Mesenchymal stem cell (in vitro differentiated cells and primary cell): ENCODE measurements around the gene SWSAP1.

Experiments
- DNase-seq: peaks from one replicate; pipeline ENCODE4 v3.0.0-alpha.2; 2013
- H2AFZ ChIP-seq: one replicate; pipeline ENCODE4 v1.6.1; 2013; ENCODE audit warnings: low read depth, mild to moderate bottlenecking, control low read depth, inconsistent platforms, low read length, moderate library complexity
- H2AK5ac ChIP-seq: 2 replicates; pipeline ENCODE4 v1.6.1; 2013; ENCODE audit warnings: low read length, moderate library complexity, mild to moderate bottlenecking, inconsistent platforms; ENCODE audit not compliant: severe bottlenecking
- H2BK120ac ChIP-seq: one replicate; pipeline ENCODE4 v1.6.1; 2013; ENCODE audit warnings: low read depth, mild to moderate bottlenecking, inconsistent platforms, low read length, moderate library complexity
- H2BK12ac ChIP-seq, 2 experiments: one replicate each; pipeline ENCODE4 v1.6.1; 2013; ENCODE audit warnings: inconsistent platforms in 2 of 2, low read length in 2 of 2, mild to moderate bottlenecking in 2 of 2, moderate library complexity in 2 of 2, control low read depth in 1 of 2
- H2BK15ac ChIP-seq: one replicate; pipeline ENCODE4 v1.6.1; 2013; ENCODE audit warnings: mild to moderate bottlenecking, low read depth, inconsistent platforms; ENCODE audit not compliant: poor library complexity, severe bottlenecking
- H2BK5ac ChIP-seq: 2 replicates; pipeline ENCODE4 v1.6.1; 2013; ENCODE audit warnings: low read depth, mild to moderate bottlenecking, low read length, control low read depth, inconsistent platforms; ENCODE audit not compliant: poor library complexity, severe bottlenecking
- H3K14ac ChIP-seq, 2 experiments: one replicate each; pipeline ENCODE4 v1.6.1; 2013; ENCODE audit warnings: inconsistent platforms in 2 of 2, low read length in 2 of 2, control low read depth in 1 of 2, mild to moderate bottlenecking in 1 of 2, moderate library complexity in 1 of 2
- H3K18ac ChIP-seq, 2 experiments: one replicate each; pipeline ENCODE4 v1.6.1; 2013; ENCODE audit warnings: inconsistent platforms in 2 of 2, low read length in 2 of 2, control low read depth in 1 of 2, low read depth in 1 of 2, mild to moderate bottlenecking in 1 of 2
- H3K23ac ChIP-seq, 2 experiments: one replicate each; pipeline ENCODE4 v1.6.1; 2013; ENCODE audit warnings: inconsistent platforms in 2 of 2, low read length in 2 of 2, mild to moderate bottlenecking in 2 of 2, moderate library complexity in 2 of 2, control low read depth in 1 of 2
- H3K27ac ChIP-seq: 2 replicates; pipeline ENCODE4 v1.5.1; 2013; ENCODE audit warnings: mild to moderate bottlenecking, moderate library complexity, low read length, control low read depth, inconsistent platforms; ENCODE audit not compliant: poor library complexity, severe bottlenecking
- H3K27me3 ChIP-seq, 2 experiments: 2 replicates each; pipeline versions ENCODE4 v1.6.1 to v1.7.0; 2013; ENCODE audit warnings: low read length in 2 of 2, mild to moderate bottlenecking in 2 of 2, moderate library complexity in 2 of 2, control low read depth in 1 of 2, inconsistent platforms in 1 of 2; ENCODE audit not compliant: control insufficient read depth in 1 of 2, insufficient read depth in 1 of 2
- H3K36me3 ChIP-seq, 2 experiments: 2 replicates each; pipeline versions ENCODE4 v1.6.1 to v1.7.0; 2013; ENCODE audit warnings: low read length in 2 of 2, control low read depth in 1 of 2, inconsistent platforms in 1 of 2, low read depth in 1 of 2, mild to moderate bottlenecking in 1 of 2; ENCODE audit not compliant: insufficient read depth in 2 of 2, control insufficient read depth in 1 of 2
- H3K4ac ChIP-seq, 2 experiments: one replicate each; pipeline ENCODE4 v1.6.1; 2013; ENCODE audit warnings: inconsistent platforms in 2 of 2, low read length in 2 of 2, mild to moderate bottlenecking in 2 of 2, moderate library complexity in 2 of 2, control low read depth in 1 of 2, low read depth in 1 of 2
- H3K4me1 ChIP-seq: 2 replicates; pipeline ENCODE4 v1.6.1; 2013; ENCODE audit warnings: low read depth, low read length, control low read depth; ENCODE audit not compliant: control insufficient read depth, insufficient read depth
- H3K4me2 ChIP-seq: 2 replicates; pipeline ENCODE4 v1.6.1; 2013; ENCODE audit warnings: low read length, mild to moderate bottlenecking, inconsistent platforms; ENCODE audit not compliant: poor library complexity, severe bottlenecking
- H3K4me3 ChIP-seq, 2 experiments: 2 replicates each; pipeline versions ENCODE4 v1.5.1 to v1.7.0; 2013; ENCODE audit warnings: low read length in 2 of 2, mild to moderate bottlenecking in 2 of 2, control low read depth in 1 of 2, low read depth in 1 of 2; ENCODE audit not compliant: insufficient read depth in 1 of 2
- H3K79me1 ChIP-seq: replicated peaks from 2 replicates; pipeline ENCODE4 v1.6.1; 2013; ENCODE audit warnings: mild to moderate bottlenecking, control low read depth, low read length, inconsistent platforms; ENCODE audit not compliant: poor library complexity, severe bottlenecking
- H3K9ac ChIP-seq: 2 replicates; pipeline ENCODE4 v1.7.0; 2013; ENCODE audit warnings: mild to moderate bottlenecking, low read length, moderate library complexity
- H3K9me3 ChIP-seq: 2 replicates; pipeline ENCODE4 v1.7.0; 2013; ENCODE audit warnings: mild to moderate bottlenecking, low read length; ENCODE audit not compliant: control insufficient read depth
- H4K8ac ChIP-seq: one replicate; pipeline ENCODE4 v1.6.1; 2013; ENCODE audit warnings: inconsistent platforms, mild to moderate bottlenecking, low read length, moderate library complexity
- H4K91ac ChIP-seq: one replicate; pipeline ENCODE4 v1.6.1; 2013; ENCODE audit warnings: mild to moderate bottlenecking, low read length, inconsistent platforms
- WGBS: methylation state at CpG from one replicate; pipeline ENCODE4 v1.1.7; 2013; ENCODE audit warnings: mixed read lengths; 5-methylcytosine and 5-hydroxymethylcytosine counted together

The SWSAP1 gene

DNA sequence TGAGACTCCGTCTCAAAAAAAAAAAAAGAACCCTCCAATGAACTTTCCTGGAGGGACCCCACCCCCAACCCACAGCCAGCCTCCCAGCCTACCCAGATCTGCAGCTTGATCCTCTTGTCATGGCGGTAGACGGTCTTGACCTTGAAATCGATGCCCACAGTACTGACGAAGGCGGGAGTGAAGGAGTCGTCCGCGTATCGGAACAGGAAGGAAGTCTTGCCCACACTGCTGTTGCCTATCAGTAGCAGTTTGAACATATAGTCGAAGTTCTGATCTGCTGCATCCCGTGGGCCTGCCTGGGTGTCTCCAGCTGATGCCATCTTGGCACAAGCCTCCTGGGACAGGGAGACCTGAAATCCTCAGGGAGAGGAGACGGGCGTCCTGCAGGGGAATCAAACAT is 37.4 kb upstream of the SWSAP1 start:
- WGBS, result 97% methylated on average over 14 of the region's 14 CpGs

DNA sequence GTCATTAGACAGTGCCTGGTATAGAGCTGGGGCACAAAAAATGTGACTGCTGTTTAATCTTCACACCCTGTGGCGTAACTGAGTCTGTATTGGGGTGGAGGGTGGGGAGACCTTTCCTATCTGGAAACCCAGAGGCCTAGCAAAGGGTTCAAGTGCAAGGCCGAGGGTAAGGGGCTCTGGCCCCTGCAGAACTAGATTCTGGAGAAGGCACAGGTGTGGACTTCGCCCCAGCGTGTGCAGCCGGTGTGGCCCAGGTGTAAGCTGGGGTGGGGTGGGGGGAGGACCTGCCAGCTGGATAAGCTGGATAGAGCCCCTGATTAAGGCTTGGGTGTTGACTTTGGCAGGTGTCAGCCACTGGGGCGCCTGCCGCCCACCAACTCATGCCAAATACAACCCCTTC is 36.3 kb upstream of the SWSAP1 start:
- Histone ChIP-seq H2AK5ac (no peak overlapping the region), H3K36me3 (peaks cover 22 to 28% of the 10 kb centered on the region in 2 experiments), H3K4me1 (peaks cover 19% of the 10 kb centered on the region), H3K27ac (no peak overlapping the region), H3K23ac (no peak overlapping the region), H3K18ac (peak overlapping the region in 1 of 2 experiments; percentile 18), H3K9me3 (no peaks in the 10 kb centered on the region), H2BK12ac (peak overlapping the region; percentile 47 to 95), H3K27me3 (no peaks in the 10 kb centered on the region), H3K4me2 (no peak overlapping the region), H3K9ac (no peak overlapping the region), H2BK15ac (peak overlapping the region; percentile 46), H3K14ac (no peak overlapping the region), H4K8ac (no peak overlapping the region), H2BK120ac (no peak overlapping the region), H3K79me1 (peaks cover 5% of the 10 kb centered on the region), H3K4me3 (no peak overlapping the region), H4K91ac (peak overlapping the region; percentile 45), H3K4ac (no peak overlapping the region), H2BK5ac (no peak overlapping the region), H2AFZ (no peak overlapping the region)
- no peak for DNase-seq
- WGBS, result 97% methylated on average over 4 of the region's 7 CpGs

More for the DNA sequence above, 37.4 kb upstream of the SWSAP1 start:
- Histone ChIP-seq H3K9ac (no peak overlapping the region), H3K4me1 (peaks cover 17% of the 10 kb centered on the region), H3K14ac (no peak overlapping the region), H3K27ac (no peak overlapping the region), H4K91ac (no peak overlapping the region), H3K4ac (no peak overlapping the region), H4K8ac (no peak overlapping the region), H3K4me3 (no peak overlapping the region), H3K27me3 (no peaks in the 10 kb centered on the region), H2AFZ (no peak overlapping the region), H2BK120ac (no peak overlapping the region), H2BK12ac (peak overlapping the region in 1 of 2 experiments; percentile 19), H3K9me3 (no peaks in the 10 kb centered on the region), H2BK15ac (peak overlapping the region; percentile 19), H2BK5ac (no peak overlapping the region), H3K18ac (no peak overlapping the region), H3K79me1 (no peaks in the 10 kb centered on the region), H3K4me2 (no peak overlapping the region), H3K23ac (no peak overlapping the region), H2AK5ac (no peak overlapping the region), H3K36me3 (peaks cover 17 to 35% of the 10 kb centered on the region in 2 experiments)
- DNase-seq, result no peak

GRCh38 chr19:11338569-11339253 is 35.8 kb upstream of the SWSAP1 start:
- no peak overlapping the region for H2AK5ac ChIP-seq
- H2BK5ac ChIP-seq, result no peak overlapping the region
- peak overlapping the region; percentile 91 for H4K91ac ChIP-seq
- WGBS, result 29% methylated on average over 16 of the region's 21 CpGs
- no peaks in the 10 kb centered on the region for H3K27me3 ChIP-seq
- H3K18ac ChIP-seq, result peak overlapping the region; percentile 82 to 88
- H3K4ac ChIP-seq, result peak overlapping the region; percentile 80 to 94
- no peak overlapping the region for H3K27ac ChIP-seq
- H2AFZ ChIP-seq, result peak overlapping the region; percentile 54
- no peaks in the 10 kb centered on the region for H3K9me3 ChIP-seq
- H3K4me3 ChIP-seq, result peak overlapping the region; percentile 59 to 82
- H2BK120ac ChIP-seq, result peak overlapping the region; percentile 95
- peak overlapping the region; percentile 85 for H3K9ac ChIP-seq
- peak overlapping the region; percentile 87 for H4K8ac ChIP-seq
- peak overlapping the region; percentile 82 for H3K4me2 ChIP-seq
- H2BK12ac ChIP-seq, result peak overlapping the region; percentile 95 to 97
- no peak for DNase-seq
- peak overlapping the region in 1 of 2 experiments; percentile 46 for H3K23ac ChIP-seq
- H2BK15ac ChIP-seq, result peak overlapping the region; percentile 98
- H3K36me3 ChIP-seq, result peaks cover 22 to 25% of the 10 kb centered on the region in 2 experiments
- H3K4me1 ChIP-seq, result peaks cover 22% of the 10 kb centered on the region
- H3K14ac ChIP-seq, result peak overlapping the region in 1 of 2 experiments; percentile 93
- H3K79me1 ChIP-seq, result peaks cover 6% of the 10 kb centered on the region

GRCh38 chr19:11339254-11340098 is 35.0 kb upstream of the SWSAP1 start, which contains the start of gene RAB3D:
Gene RAB3D (minus strand): TSS chr19:11339657. CDS start chr19:11337399, 2,258 bp downstream.
- Histone ChIP-seq H3K23ac (peak within 1 kb of the TSS in 1 of 2 experiments; percentile 46), H2AK5ac (no peak within 1 kb of the TSS), H3K9me3 (no peaks in the 10 kb centered on the region), H2BK5ac (no peak within 1 kb of the TSS), H2BK120ac (peak within 1 kb of the TSS; percentile 95), H3K4me3 (peak within 1 kb of the TSS; percentile 59 to 82), H3K79me1 (peaks cover 6% of the 10 kb centered on the region), H3K14ac (peak within 1 kb of the TSS in 1 of 2 experiments; percentile 93), H2BK12ac (peak within 1 kb of the TSS; percentile 95 to 97), H4K91ac (peak within 1 kb of the TSS; percentile 91), H3K27ac (no peak within 1 kb of the TSS), H4K8ac (peak within 1 kb of the TSS; percentile 87), H2BK15ac (peak within 1 kb of the TSS; percentile 98), H3K4me2 (peak within 1 kb of the TSS; percentile 82), H3K27me3 (no peaks in the 10 kb centered on the region), H3K4me1 (peaks cover 23% of the 10 kb centered on the region), H2AFZ (peak within 1 kb of the TSS; percentile 58), H3K9ac (peak within 1 kb of the TSS; percentile 85), H3K4ac (peak within 1 kb of the TSS; percentile 80 to 94), H3K36me3 (peaks cover 19 to 22% of the 10 kb centered on the region in 2 experiments), H3K18ac (peak within 1 kb of the TSS; percentile 82 to 88)
- WGBS, result 13% methylated on average over 35 of the region's 53 CpGs
- peak; percentile 91 for DNase-seq
